ENCODE data around the gene TRPV3. TPM values are rescaled to one million over a fixed set of nuclear protein-coding genes. Genes with fewer than 3 reads are reported as not detected.

Gene TRPV3
- total and polyA plus RNA-seq, 2 donors (not counting 3 experiments of a cell fraction or from before 2014, with no cell fraction given), result 0.01 TPM; not detected in 1

GRCh38 chr17:3471599-3471998, 86.0 kb downstream of the TRPV3 start, which contains the start of gene SPATA22:
Gene SPATA22, minus strand, starts transcription at chr17:3471819. Its CDS starts 2,494 bp downstream, at chr17:3469325.
- no peak within 1 kb of the TSS for H3K27ac ChIP-seq (ENCODE audit: insufficient read depth, low read depth, low read length)
- H3K9ac ChIP-seq (replicated peaks; ENCODE audit: extremely low read depth, insufficient read depth, low read length), result no peak within 1 kb of the TSS
- H3K9me1 ChIP-seq (replicated peaks; ENCODE audit: control insufficient read depth, extremely low read depth, insufficient read depth, low read length), result no peaks in the 10 kb centered on the region
- no peak within 1 kb of the TSS for H3K4me3 ChIP-seq (replicated peaks in 1 of 3; ENCODE audit: insufficient read depth in 1 of 3, low read depth in 1 of 3, low read length in 3 of 3)
- dilution Hi-C loops (cut with MboI; ENCODE audit: extremely low pct_ligation_motif_present, low sequenced_read_pairs), result no loop called here
- ChIA-PET POLR2A (no interaction called here), CTCF (no interaction called here)
- H4K20me1 ChIP-seq (replicated peaks; ENCODE audit: control insufficient read depth, extremely low read depth, insufficient read depth, low read length), result no peaks in the 10 kb centered on the region
- intact Hi-C loops (cut with micrococcal nuclease), result no loop called here
- H3K79me2 ChIP-seq (ENCODE audit: control insufficient read depth, insufficient read depth, low read length), result no peaks in the 10 kb centered on the region
- no peak within 1 kb of the TSS for H2AFZ ChIP-seq (ENCODE audit: low read depth, low read length)
- no peaks in the 10 kb centered on the region for H3K9me3 ChIP-seq (replicated peaks; ENCODE audit: control insufficient read depth, insufficient read depth, low read length)
- H3K36me3 ChIP-seq (ENCODE audit: control insufficient read depth in 2 of 2, extremely low read depth in 1 of 2, insufficient read depth in 2 of 2, low read length in 2 of 2), result no peaks in the 10 kb centered on the region
- FAIRE-seq (no peak), DNase-seq (ENCODE audit: low read depth, low spot score) (no peak)
- no peaks in the 10 kb centered on the region for H3K27me3 ChIP-seq (ENCODE audit: control insufficient read depth in 2 of 2, insufficient read depth in 2 of 2, low read length in 2 of 2)
- BruUV-seq (replicated peaks), result no TSS peak
- TF ChIP-seq MYC (IDR thresholded peaks at IDR 0.05; ENCODE audit: low read depth, low read length), result no peak
- TF ChIP-seq GATA2 (IDR thresholded peaks at IDR 0.05; ENCODE audit: insufficient read depth, insufficient read length, low read depth, low read length), result no peak
- no peak for TF ChIP-seq CTCF (IDR thresholded peaks at IDR 0.05; ENCODE audit: extremely low read depth in 1 of 2, insufficient read depth in 1 of 2, low read depth in 1 of 2, low read length in 2 of 2)
- no peak for TF ChIP-seq JUN (IDR thresholded peaks at IDR 0.05; ENCODE audit: borderline replicate concordance, insufficient read depth, insufficient read length, low read depth)
- TF ChIP-seq POLR2AphosphoS5 (IDR thresholded peaks at IDR 0.05; ENCODE audit: insufficient read depth, low read depth, low read length), result no peak
- no peak for TF ChIP-seq MAX (IDR thresholded peaks at IDR 0.05; ENCODE audit: insufficient read depth, insufficient read length)
- no peak for TF ChIP-seq FOS (IDR thresholded peaks at IDR 0.05; ENCODE audit: borderline replicate concordance, insufficient read depth, low read length)
- TF ChIP-seq POLR2A (IDR thresholded peaks at IDR 0.05; ENCODE audit: low read depth, low read length), result no peak
- TF ChIP-seq EZH2 (IDR thresholded peaks at IDR 0.05; ENCODE audit: borderline replicate concordance, low read depth, low read length, severe bottlenecking), result no peak
- H3K4me1 ChIP-seq (ENCODE audit: control insufficient read depth, extremely low read depth, insufficient read depth, low read length), result no peaks in the 10 kb centered on the region
- H3K4me2 ChIP-seq (ENCODE audit: insufficient read depth, low read length), result no peak within 1 kb of the TSS

Data from endothelial cell of umbilical vein (primary cell).